GM12892 (cell line): ENCODE measurements around the gene POLD4.

Source experiments
- DNase-seq: peaks from one replicate; pipeline ENCODE4 v3.0.0; 2011; ENCODE audit not compliant: insufficient read length
- FAIRE-seq: peaks from 2 replicates; lab custom pipeline; 2011; peaks lifted over from hg19 to GRCh38; lab: Jason Lieb, UNC
- POLR2A ChIP-seq: IDR thresholded peaks from 2 replicates; pipeline ENCODE4 v1.6.1; 2011; ENCODE audit warnings: low read depth, low read length, control low read depth
- POLR2AphosphoS5 ChIP-seq: IDR thresholded peaks from 2 replicates; pipeline ENCODE4 v1.6.1; 2011; ENCODE audit warnings: low read depth, low read length, control low read depth
- TAF1 ChIP-seq: IDR thresholded peaks from 2 replicates; pipeline ENCODE4 v1.6.1; 2011; ENCODE audit warnings: low read depth, mild to moderate bottlenecking, control low read depth, low read length, borderline replicate concordance

Gene POLD4

DNA sequence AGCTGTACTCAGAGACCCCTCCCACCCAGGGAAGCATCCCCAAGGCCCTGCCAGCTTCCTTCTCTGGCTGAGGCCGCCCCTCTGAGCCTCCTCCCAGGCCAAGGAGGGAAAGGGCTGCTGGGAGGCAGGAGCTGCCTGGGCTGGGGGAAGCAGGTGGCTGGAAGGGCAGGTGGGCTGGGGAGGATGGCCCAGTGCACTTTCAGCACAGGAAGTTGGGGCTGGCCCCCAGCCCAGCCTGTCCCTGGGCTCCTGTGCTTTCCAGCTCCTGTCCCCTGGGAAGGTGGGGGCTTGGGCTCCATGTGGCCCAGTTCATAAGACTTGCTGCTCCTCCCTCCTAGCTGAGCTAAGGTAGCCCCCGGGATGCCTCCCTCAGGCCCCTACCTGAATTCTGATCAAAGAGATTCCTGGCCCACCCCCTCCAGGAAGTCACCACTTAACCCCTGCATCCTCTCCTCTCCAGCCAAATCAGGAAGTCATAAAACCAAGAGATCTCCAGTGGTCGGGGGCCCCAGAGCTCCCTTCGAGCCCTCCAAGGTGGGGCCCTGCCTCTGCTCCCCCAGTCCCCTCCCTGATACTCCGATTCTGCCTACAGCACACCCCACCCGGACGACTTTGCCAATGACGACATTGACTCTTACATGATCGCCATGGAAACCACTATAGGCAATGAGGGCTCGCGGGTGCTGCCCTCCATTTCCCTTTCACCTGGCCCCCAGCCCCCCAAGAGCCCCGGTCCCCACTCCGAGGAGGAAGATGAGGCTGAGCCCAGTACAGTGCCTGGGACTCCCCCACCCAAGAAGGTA is 43.4 kb upstream of the POLD4 start:
- DNase-seq, result no peak
- no peak for TF ChIP-seq POLR2A
- TF ChIP-seq POLR2AphosphoS5, result 0 out of 2 replicates have a peak, but pooled peaks have one; percentile 35
- TF ChIP-seq TAF1, result no peak
- no peak for FAIRE-seq

DNA sequence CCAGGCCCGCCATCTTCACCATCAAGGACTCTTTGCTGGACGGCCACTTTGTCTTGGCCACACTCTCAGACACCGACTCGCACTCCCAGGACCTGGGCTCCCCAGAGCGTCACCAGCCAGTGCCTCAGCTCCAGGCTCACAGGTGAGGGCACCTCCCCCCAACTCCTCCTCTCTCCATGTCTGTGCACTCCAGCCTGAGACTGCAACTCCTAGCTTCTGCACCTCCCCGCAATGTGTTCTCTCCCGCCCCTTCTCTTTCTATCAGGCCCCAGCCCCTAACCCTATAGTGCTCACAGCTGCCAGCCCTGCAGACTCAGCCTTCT is 42.9 kb upstream of the POLD4 start:
- FAIRE-seq (no peak), DNase-seq (no peak)
- TF ChIP-seq POLR2AphosphoS5, result no peak
- 0 out of 2 replicates have a peak, but pooled peaks have one; percentile 4 for TF ChIP-seq POLR2A
- TF ChIP-seq TAF1, result no peak

DNA sequence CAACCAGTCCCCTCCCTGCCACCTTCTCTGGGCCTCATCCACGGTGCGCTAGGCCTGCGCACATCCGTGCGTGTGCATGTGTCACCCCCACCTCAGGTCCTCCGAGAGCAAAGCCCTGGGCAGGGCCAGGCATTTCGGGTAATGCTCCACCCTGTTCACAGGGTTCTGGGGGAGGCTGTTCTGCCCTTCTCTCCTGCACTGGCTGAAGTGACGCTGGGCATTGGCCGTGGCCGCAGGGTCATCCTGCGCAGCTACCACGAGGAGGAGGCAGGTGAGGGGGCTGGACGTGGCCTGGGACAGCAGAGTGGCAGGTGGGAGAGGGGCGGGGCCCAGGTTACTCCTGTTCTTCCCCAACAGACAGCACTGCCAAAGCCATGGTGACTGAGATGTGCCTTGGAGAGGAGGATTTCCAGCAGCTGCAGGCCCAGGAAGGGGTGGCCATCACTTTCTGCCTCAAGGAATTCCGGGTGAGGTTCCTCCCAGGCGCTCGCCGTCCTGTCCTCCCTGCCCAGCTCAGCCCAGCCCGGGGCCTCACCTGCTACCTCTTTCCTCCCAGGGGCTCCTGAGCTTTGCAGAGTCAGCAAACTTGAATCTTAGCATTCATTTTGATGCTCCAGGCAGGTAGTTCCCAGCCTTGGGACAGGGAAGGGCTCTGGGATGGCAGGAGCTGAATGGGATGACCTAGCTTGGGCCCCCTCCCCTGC is 42.4 kb upstream of the POLD4 start:
- DNase-seq, result no peak
- FAIRE-seq, result no peak
- TF ChIP-seq POLR2A (no peak), POLR2AphosphoS5 (0 out of 2 replicates have a peak, but pooled peaks have one; percentile 4)

DNA sequence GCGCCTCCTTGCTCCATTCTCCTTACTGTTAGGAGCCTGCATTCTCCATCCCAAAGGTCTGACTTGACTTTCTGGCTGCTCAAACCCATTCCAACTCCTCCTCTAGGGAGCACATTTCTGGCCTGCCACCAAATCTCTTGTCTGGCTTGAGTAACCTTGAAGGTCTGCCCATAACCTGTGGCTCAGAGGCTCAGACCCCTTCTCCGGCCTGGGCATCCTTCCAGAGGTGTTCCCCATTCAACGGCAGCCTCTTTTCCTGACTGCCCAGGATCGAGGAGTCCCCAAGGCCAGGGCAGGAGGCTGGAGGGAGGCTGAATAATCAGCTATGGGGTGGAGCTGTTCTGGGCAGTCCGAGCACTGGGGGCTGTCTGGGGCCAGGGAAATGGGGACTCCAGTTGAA is 40.6 kb upstream of the POLD4 start:
- no peak for TF ChIP-seq POLR2AphosphoS5
- TF ChIP-seq POLR2A, result no peak
- TF ChIP-seq TAF1, result no peak
- DNase-seq (no peak), FAIRE-seq (no peak)

DNA sequence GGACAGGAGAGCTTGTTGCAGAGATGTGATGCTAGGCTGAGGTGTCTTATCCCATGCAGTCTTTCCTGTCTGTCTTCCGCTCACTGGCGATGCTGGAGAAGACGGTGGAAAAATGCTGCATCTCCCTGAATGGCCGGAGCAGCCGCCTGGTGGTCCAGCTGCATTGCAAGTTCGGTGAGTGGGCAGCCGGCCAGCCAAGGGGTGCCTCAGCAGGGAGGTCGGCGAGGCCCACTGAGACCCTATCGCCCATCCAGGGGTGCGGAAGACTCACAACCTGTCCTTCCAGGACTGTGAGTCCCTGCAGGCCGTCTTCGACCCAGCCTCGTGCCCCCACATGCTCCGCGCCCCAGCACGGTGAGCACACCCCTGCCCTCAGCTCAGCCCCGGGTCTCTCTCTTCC is 40.1 kb upstream of the POLD4 start:
- DNase-seq (no peak), FAIRE-seq (no peak)
- TF ChIP-seq TAF1, result no peak

DNA sequence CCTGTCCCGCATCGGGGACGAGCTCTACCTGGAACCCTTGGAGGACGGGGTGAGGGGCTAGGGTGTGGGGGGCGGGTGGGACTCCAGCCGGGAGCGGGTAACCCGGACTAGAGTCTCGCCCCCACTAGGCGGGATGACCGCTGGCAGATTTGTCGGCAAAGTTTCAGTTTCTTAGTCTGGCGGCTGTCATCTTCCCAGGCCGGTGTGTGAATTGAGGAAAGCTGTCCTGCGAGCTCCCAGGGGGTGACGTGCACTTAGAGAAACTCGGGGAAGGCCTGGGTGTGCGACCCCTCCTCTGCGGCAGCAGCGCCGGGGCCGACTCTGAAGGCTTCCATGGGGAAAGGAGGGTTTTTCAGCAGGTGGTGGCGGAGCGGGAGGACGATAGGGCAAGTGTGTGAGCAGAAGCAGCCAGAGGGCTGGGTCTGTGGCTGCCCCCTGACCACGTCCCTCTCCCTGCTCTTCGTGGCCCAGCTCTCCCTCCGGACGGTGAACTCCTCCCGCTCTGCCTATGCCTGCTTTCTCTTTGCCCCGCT is 38.9 kb upstream of the POLD4 start:
- DNase-seq (no peak), FAIRE-seq (peak; percentile 36)
- TF ChIP-seq POLR2A, result no peak
- TF ChIP-seq POLR2AphosphoS5, result no peak

DNA sequence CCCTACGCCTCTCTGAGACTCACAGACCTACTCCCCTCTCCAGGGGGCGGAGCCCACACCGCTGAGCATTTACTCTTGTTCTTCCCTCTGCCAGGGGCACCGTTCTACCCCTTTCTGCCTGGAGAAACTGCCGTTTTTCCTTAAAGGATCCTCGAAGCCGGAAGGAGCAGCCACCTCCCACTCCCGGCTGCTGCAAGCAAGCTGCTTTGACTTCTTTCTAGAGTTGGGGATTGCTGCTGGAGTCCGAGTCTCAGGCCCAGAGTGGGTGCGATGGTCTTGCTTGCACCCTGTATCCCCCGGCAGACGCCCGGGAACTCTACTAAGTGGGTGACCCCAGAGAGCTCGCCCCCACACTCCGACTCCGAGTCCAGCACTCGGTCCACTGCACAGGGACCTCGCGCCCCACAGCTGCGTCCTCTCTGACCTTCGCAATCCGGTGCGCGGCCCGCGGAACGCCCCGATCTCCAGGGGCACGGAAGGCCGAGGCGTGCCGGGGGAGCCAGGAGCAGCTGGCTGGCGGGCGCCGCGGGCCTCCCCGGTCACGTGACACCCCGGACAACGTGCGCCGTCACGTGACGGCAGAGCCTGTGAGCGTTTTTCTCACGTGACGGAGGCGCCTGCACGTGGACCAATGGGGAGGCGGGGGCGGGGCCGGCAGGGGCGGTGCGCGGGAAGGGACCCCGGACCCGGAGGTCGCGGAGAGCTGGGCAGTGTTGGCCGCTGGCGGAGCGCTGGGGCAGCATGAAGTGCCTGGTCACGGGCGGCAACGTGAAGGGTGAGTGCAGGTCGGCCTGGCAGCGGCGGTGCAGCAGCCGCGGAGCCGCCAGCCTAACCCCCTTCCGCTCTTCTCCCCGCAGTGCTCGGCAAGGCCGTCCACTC is 38.2 kb upstream of the POLD4 start, which contains the start of gene RAD9A:
TSS of gene RAD9A (plus strand) at position 683 of the 879 bp plus-strand sequence. CDS start at position 742, 59 bp downstream.
- TF ChIP-seq TAF1, result peak; percentile 43; the same call in 1 of the 2 replicates
- peak; percentile 61; the same call in 1 of the 2 replicates for TF ChIP-seq POLR2AphosphoS5
- peak; percentile 71 for TF ChIP-seq POLR2A
- FAIRE-seq, result peak; percentile 98

DNA sequence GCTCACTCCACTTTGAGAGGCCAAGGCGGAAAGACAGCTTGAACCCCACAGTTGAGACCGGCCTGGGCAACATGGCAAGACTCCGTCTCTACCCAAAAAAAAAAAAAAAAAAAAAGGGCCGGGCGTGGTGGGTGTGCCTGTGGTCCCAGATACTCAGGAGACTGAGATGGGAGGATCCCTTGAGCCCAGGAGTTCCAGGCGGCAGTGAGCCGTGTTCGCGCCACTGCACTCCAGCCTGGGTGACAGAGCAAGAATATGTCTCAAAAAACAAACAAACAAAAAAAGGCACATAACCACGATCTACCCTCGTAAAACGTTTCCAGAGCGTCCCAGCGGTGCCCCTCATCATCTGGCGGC is 37.6 kb upstream of the POLD4 start:
- no peak for DNase-seq
- FAIRE-seq, result no peak
- no peak for TF ChIP-seq POLR2AphosphoS5
- no peak for TF ChIP-seq TAF1
- no peak for TF ChIP-seq POLR2A

More for the DNA sequence above, 38.2 kb upstream of the POLD4 start, which contains the start of gene RAD9A:
- peak; percentile 100 for DNase-seq

DNA sequence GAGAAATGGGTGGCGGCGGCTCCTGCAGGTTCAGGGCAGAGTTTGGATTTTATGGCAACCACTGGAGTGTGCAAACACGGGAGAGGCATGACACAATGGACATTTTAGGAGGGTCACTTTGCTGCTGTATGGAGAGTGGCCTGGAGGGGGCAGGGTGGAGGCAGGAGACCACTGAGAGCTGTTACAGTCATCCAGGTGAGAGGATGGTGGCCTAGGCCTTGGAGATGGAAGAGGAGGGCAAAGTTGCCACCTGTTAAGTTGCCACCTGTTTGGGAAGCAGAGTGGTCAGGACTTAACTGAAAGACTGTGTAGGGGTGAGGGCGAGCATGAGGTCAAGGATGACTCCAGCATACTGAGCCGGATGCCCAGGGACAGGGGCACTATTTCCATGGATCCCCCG is 36.1 kb upstream of the POLD4 start:
- FAIRE-seq (peak; percentile 94), DNase-seq (no peak)
- TF ChIP-seq TAF1 (no peak), POLR2A (no peak), POLR2AphosphoS5 (no peak)

DNA sequence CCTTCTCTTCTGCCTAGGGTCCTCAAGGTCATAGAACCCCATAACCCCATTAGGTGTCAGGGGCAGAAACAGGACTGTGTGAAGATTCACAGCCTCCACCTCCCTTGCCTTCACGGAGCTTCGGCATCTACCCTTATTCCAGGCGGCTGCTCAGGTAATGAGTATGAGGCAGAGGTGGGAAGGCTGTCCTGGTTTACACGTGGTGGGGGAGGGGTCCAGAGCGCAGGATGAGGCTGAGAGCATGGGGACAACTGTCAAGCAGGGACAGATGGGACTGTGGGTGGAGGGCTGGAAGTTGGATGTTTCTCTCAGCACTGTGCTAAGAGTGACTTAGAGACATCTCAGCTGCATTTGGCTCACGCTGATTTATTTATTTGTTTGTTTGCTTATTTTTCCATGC is 34.2 kb upstream of the POLD4 start:
- TF ChIP-seq POLR2A (no peak), TAF1 (no peak), POLR2AphosphoS5 (no peak)
- FAIRE-seq (no peak), DNase-seq (no peak)

DNA sequence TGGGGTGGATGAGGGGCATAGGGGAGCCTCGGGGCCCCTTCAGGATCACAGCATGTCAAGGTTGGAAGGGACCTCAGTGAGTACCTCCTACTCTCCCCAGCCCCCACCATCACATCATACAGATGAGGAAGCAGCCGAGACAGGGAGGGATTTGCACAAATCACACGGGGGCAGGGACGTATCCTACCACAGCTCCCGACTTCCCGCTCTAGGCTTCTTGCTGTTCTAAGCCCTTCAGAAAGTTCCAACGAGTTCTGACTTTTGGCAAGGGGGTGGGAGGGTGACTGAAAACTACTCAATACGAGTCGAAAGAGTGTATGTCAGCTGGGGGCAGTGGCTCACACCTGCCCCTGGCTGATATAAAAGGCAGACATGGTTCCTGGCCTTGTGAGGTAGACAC is 33.7 kb upstream of the POLD4 start:
- DNase-seq (no peak), FAIRE-seq (no peak)
- TF ChIP-seq POLR2A, result no peak
- TF ChIP-seq POLR2AphosphoS5, result no peak
- no peak for TF ChIP-seq TAF1
